ENCODE measurements around the gene SLC6A11. TPM values are rescaled to one million over a fixed set of nuclear protein-coding genes. Genes with fewer than 3 reads are reported as not detected.

Gene SLC6A11
- total RNA-seq, 2 experiments from 2014 or later: not detected

GRCh38 chr3:10774129-10774670 lies 41.8 kb upstream of the SLC6A11 start:
- Mint-ChIP-seq H3K9me3 (no peaks in the 10 kb centered on the region), H3K4me1 (ENCODE audit: low read depth) (no peaks in the 10 kb centered on the region), H3K36me3 (ENCODE audit: low read depth) (no peaks in the 10 kb centered on the region), H3K27me3 (peaks cover 64% of the 10 kb centered on the region), H3K27ac (no peak overlapping the region), H3K4me3 (no peak overlapping the region)
- POLR2A ChIA-PET: no interaction called here
- intact Hi-C loops (cut with DNase I, micrococcal nuclease): no loop called here
- Histone ChIP-seq H3K27ac (ENCODE audit: low read depth in 1 of 2, low read length in 2 of 2) (no peak overlapping the region), H3K27me3 (ENCODE audit: control insufficient read depth in 1 of 2, insufficient read depth in 2 of 2, low read length in 2 of 2) (peaks cover 0 to 2% of the 10 kb centered on the region in 2 experiments), H3K4me3 (ENCODE audit: low read length) (no peak overlapping the region), H3K4me1 (ENCODE audit: insufficient read depth, low read length) (no peaks in the 10 kb centered on the region), H3K36me3 (ENCODE audit: insufficient read depth, low read length) (no peaks in the 10 kb centered on the region), H3K9me3 (ENCODE audit: control insufficient read depth in 1 of 2, insufficient read depth in 1 of 2, low read length in 2 of 2) (peaks cover 0 to 9% of the 10 kb centered on the region in 2 experiments)
- no peak for ATAC-seq (ENCODE audit: poor library complexity)
- CTCF ChIA-PET: no interaction called here
- TF ChIP-seq, protein P1, sequence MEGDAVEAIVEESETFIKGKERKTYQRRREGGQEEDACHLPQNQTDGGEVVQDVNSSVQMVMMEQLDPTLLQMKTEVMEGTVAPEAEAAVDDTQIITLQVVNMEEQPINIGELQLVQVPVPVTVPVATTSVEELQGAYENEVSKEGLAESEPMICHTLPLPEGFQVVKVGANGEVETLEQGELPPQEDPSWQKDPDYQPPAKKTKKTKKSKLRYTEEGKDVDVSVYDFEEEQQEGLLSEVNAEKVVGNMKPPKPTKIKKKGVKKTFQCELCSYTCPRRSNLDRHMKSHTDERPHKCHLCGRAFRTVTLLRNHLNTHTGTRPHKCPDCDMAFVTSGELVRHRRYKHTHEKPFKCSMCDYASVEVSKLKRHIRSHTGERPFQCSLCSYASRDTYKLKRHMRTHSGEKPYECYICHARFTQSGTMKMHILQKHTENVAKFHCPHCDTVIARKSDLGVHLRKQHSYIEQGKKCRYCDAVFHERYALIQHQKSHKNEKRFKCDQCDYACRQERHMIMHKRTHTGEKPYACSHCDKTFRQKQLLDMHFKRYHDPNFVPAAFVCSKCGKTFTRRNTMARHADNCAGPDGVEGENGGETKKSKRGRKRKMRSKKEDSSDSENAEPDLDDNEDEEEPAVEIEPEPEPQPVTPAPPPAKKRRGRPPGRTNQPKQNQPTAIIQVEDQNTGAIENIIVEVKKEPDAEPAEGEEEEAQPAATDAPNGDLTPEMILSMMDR (IDR thresholded peaks at IDR 0.05): no peak
- no peak for DNase-seq

GRCh38 chr3:10774825-10775224 lies 41.2 kb upstream of the SLC6A11 start:
- DNase-seq (no peak), ATAC-seq (ENCODE audit: poor library complexity) (no peak)
- POLR2A ChIA-PET: no interaction called here
- TF ChIP-seq, protein P1 (IDR thresholded peaks at IDR 0.05): no peak
- Histone ChIP-seq H3K4me3 (ENCODE audit: low read length) (no peak overlapping the region), H3K36me3 (ENCODE audit: insufficient read depth, low read length) (no peaks in the 10 kb centered on the region), H3K27ac (ENCODE audit: low read depth in 1 of 2, low read length in 2 of 2) (no peak overlapping the region), H3K4me1 (ENCODE audit: insufficient read depth, low read length) (no peaks in the 10 kb centered on the region), H3K27me3 (ENCODE audit: control insufficient read depth in 1 of 2, insufficient read depth in 2 of 2, low read length in 2 of 2) (peaks cover 0 to 2% of the 10 kb centered on the region in 2 experiments), H3K9me3 (ENCODE audit: control insufficient read depth in 1 of 2, insufficient read depth in 1 of 2, low read length in 2 of 2) (peaks cover 0 to 9% of the 10 kb centered on the region in 2 experiments)
- H3K9me3 Mint-ChIP-seq: no peaks in the 10 kb centered on the region
- no peaks in the 10 kb centered on the region for H3K36me3 Mint-ChIP-seq (ENCODE audit: low read depth)
- no peak overlapping the region for H3K27ac Mint-ChIP-seq
- intact Hi-C loops (cut with DNase I, micrococcal nuclease): no loop called here
- peaks cover 65% of the 10 kb centered on the region for H3K27me3 Mint-ChIP-seq
- H3K4me3 Mint-ChIP-seq: no peak overlapping the region
- CTCF ChIA-PET: no interaction called here
- H3K4me1 Mint-ChIP-seq (ENCODE audit: low read depth): no peaks in the 10 kb centered on the region

DNA sequence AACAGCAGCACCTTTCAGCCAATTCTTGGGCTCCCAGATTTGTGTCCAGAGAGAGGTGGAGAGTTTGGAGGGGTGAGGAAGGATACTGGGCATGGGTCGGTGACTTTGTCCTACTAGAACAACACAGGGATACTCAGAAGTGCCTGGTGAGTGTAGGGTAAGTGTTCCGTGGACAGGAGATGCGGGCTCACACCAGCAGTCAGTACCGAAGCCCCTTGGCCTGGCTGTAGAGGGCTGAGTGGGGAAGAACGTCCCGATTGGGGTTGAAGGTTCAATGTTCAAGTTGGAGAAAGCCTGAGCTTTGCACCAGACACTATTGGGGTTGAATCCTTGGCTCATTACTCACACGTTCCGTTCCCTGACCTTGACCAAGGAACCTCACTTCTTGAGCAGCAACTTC lies 40.8 kb upstream of the SLC6A11 start:
- no peaks in the 10 kb centered on the region for H3K9me3 Mint-ChIP-seq
- Histone ChIP-seq H3K36me3 (ENCODE audit: insufficient read depth, low read length) (no peaks in the 10 kb centered on the region), H3K27me3 (ENCODE audit: control insufficient read depth in 1 of 2, insufficient read depth in 2 of 2, low read length in 2 of 2) (peaks cover 0 to 2% of the 10 kb centered on the region in 2 experiments), H3K27ac (ENCODE audit: low read depth in 1 of 2, low read length in 2 of 2) (no peak overlapping the region), H3K4me1 (ENCODE audit: insufficient read depth, low read length) (no peaks in the 10 kb centered on the region), H3K4me3 (ENCODE audit: low read length) (no peak overlapping the region), H3K9me3 (ENCODE audit: control insufficient read depth in 1 of 2, insufficient read depth in 1 of 2, low read length in 2 of 2) (peaks cover 0 to 9% of the 10 kb centered on the region in 2 experiments)
- ChIA-PET POLR2A (no interaction called here), CTCF (no interaction called here)
- intact Hi-C loops (cut with DNase I, micrococcal nuclease): no loop called here
- H3K27ac Mint-ChIP-seq: no peak overlapping the region
- no peaks in the 10 kb centered on the region for H3K4me1 Mint-ChIP-seq (ENCODE audit: low read depth)
- H3K36me3 Mint-ChIP-seq (ENCODE audit: low read depth): no peaks in the 10 kb centered on the region
- peaks cover 65% of the 10 kb centered on the region for H3K27me3 Mint-ChIP-seq
- ATAC-seq (ENCODE audit: poor library complexity) (no peak), DNase-seq (no peak)
- TF ChIP-seq, protein P1 (IDR thresholded peaks at IDR 0.05): no peak
- H3K4me3 Mint-ChIP-seq: no peak overlapping the region

Data from CD4-positive, alpha-beta T cell (primary cell).